Suppressor macrophage treated with lipopolysaccharide for 1 hour (primary cell): ENCODE results near the gene ATN1.
"Not testable (repeated sequence)": the region's sequence is repeated elsewhere in the genome, so short reads cannot be mapped to it uniquely, and the experiment has no call there.

Experiments used
- DNase-seq, 3 donors: peaks; one replicate each; pipeline ENCODE4 v3.0.0-alpha.2; 2020 to 2022

Gene ATN1

GRCh38 chr12:6927379-6928021 lies at the start of gene ATN1:
ATN1 (plus strand) TSS chr12:6927959; CDS start chr12:6934002, 6,043 bp downstream.
- DNase-seq = peak in 2 of 3 donors; percentile 52 to 75

GRCh38 chr12:6879824-6880223 lies 47.9 kb upstream of the ATN1 start:
- DNase-seq = not testable (repeated sequence)

- no peak for DNase-seq
Observed at GRCh38 chr12:6883252-6883651, 44.5 kb upstream of the ATN1 start.

GRCh38 chr12:6883683-6884082 lies 44.1 kb upstream of the ATN1 start:
- DNase-seq = no peak

- DNase-seq = no peak
Observed at GRCh38 chr12:6884539-6884938, 43.2 kb upstream of the ATN1 start.

- not testable (repeated sequence) for DNase-seq
Observed at GRCh38 chr12:6886206-6886999, 41.4 kb upstream of the ATN1 start.

- DNase-seq = peak; percentile 43 to 60 (median 50)
Observed at GRCh38 chr12:6887460-6887859, 40.3 kb upstream of the ATN1 start.

- DNase-seq = no peak
Observed at GRCh38 chr12:6888360-6888759, 39.4 kb upstream of the ATN1 start.

- DNase-seq = not testable (repeated sequence)
Observed at GRCh38 chr12:6888794-6889193, 39.0 kb upstream of the ATN1 start.

GRCh38 chr12:6889775-6890573 lies 37.8 kb upstream of the ATN1 start:
- not testable (repeated sequence) for DNase-seq

- peak; percentile 98 to 100 (median 100) for DNase-seq
Observed at GRCh38 chr12:6890789-6891645, 36.7 kb upstream of the ATN1 start.

GRCh38 chr12:6891646-6892001 lies 36.1 kb upstream of the ATN1 start:
- DNase-seq = no peak

GRCh38 chr12:6892683-6893082 lies 35.1 kb upstream of the ATN1 start:
- not testable (repeated sequence) for DNase-seq

GRCh38 chr12:6894321-6894720 lies 33.4 kb upstream of the ATN1 start:
- DNase-seq = peak in 1 of 3 donors; percentile 42

GRCh38 chr12:6896846-6897435 lies 30.8 kb upstream of the ATN1 start:
- DNase-seq = no peak

GRCh38 chr12:6899427-6899826 lies 28.3 kb upstream of the ATN1 start:
- peak; percentile 39 to 65 (median 52) for DNase-seq

GRCh38 chr12:6899837-6900519 lies 27.8 kb upstream of the ATN1 start:
- peak; percentile 69 to 78 (median 74) for DNase-seq

GRCh38 chr12:6902448-6902847 lies 25.3 kb upstream of the ATN1 start:
- no peak for DNase-seq

GRCh38 chr12:6903722-6904121 lies 24.0 kb upstream of the ATN1 start:
- DNase-seq = no peak

GRCh38 chr12:6904280-6905276 lies 23.2 kb upstream of the ATN1 start, which contains the start of gene LRRC23:
LRRC23 (plus strand) TSS chr12:6904822; CDS start chr12:6905634, 812 bp downstream.
- peak; percentile 94 to 97 (median 97) for DNase-seq
